Testis (tissue), 2 donors: ENCODE data around the gene PTEN.

Source experiments
- CTCF ChIP-seq, 3 experiments: fragments of 450-650 bp in 2 of 3; fragments of 200-600 bp in 1 of 3; sonication (generic) in 1 of 3; IDR thresholded peaks; one replicate each; pipeline ENCODE4 v1.5.1; 2016 to 2019; ENCODE audit warnings: antibody characterized with exemption in 3 of 3, mild to moderate bottlenecking in 2 of 3, moderate library complexity in 1 of 3
- POLR2A ChIP-seq: fragments of 450-650 bp; IDR thresholded peaks from one replicate; pipeline ENCODE4 v1.6.1; 2017; ENCODE audit warnings: antibody characterized with exemption, mild to moderate bottlenecking, moderate library complexity

GRCh38 chr10:87918254-87918859 lies 54.9 kb downstream of the PTEN start:
- no peak for TF ChIP-seq CTCF (IDR thresholded peaks at IDR 0.05)
- no peak for TF ChIP-seq POLR2A
